Mucosa of stomach (tissue), 1 donor: ENCODE results near the gene PTPRO.

Source experiments
- H3K27me3 ChIP-seq: one replicate; pipeline ENCODE4 v1.7.0; 2013; ENCODE audit warnings: mild to moderate bottlenecking, low read length; ENCODE audit not compliant: control insufficient read depth, insufficient read depth
- H3K36me3 ChIP-seq: one replicate; pipeline ENCODE4 v1.7.0; 2013; ENCODE audit warnings: low read length; ENCODE audit not compliant: control insufficient read depth, insufficient read depth
- H3K4me1 ChIP-seq: one replicate; pipeline ENCODE4 v1.7.0; 2013; ENCODE audit warnings: mild to moderate bottlenecking, low read length; ENCODE audit not compliant: control insufficient read depth, insufficient read depth
- H3K4me3 ChIP-seq: one replicate; pipeline ENCODE4 v1.7.0; 2013; ENCODE audit warnings: low read length
- H3K9ac ChIP-seq: one replicate; pipeline ENCODE4 v1.7.0; 2013; ENCODE audit warnings: mild to moderate bottlenecking, low read length, moderate library complexity
- H3K9me3 ChIP-seq: one replicate; pipeline ENCODE4 v1.7.0; 2013; ENCODE audit warnings: mild to moderate bottlenecking, low read length, moderate library complexity; ENCODE audit not compliant: control insufficient read depth
- donor health status: Pancreatic carcinoma.

PTPRO gene

DNA sequence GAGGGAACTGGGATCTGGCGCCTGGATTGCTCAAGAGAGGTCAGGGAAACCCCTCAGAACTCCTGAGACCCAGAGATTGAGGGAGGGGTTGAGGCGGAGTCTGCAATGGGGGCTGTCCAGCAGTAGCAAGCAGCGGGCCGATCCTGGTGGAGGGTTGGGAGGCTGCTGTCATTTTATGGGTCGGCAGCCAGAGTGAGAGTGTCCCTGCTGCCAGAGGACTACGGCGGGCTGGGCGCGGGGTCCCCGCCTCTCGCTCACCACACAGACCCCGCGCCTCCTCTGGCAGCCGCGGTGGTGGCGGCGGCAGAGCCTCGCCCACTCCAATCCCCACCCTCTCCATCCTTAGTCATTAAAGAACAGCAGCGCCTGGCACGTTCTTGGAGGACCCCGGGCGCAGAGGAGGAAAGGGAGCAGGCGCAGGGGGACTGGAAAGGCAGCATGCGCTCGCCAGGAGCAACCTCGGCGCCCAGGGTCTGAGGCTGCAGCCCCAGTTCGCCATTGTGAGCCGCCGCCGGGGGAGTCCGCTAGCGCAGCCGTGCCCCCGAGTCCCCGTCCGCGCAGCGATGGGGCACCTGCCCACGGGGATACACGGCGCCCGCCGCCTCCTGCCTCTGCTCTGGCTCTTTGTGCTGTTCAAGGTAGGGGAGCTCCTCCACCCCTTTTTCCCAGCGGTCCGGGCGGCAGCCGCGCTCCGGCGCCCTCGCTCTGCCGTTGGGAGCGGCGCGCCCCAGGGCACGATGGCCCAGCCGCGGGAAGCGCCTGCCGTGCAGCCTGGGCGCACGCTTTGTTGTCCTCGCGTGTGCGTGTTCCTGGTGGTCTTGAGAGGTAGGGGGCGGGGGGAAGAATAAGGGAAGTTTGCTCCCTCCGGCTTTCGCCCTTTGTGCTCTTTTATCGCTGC is at the start of gene PTPRO:
Gene PTPRO (plus strand): TSS at position 345 of the 898 bp plus-strand sequence.
- Histone ChIP-seq H3K36me3 (no peaks in the 10 kb centered on the region), H3K9ac (peak within 1 kb of the TSS; percentile 42), H3K27me3 (peaks cover 17% of the 10 kb centered on the region), H3K4me3 (no peak within 1 kb of the TSS), H3K9me3 (no peaks in the 10 kb centered on the region), H3K4me1 (no peaks in the 10 kb centered on the region)

DNA sequence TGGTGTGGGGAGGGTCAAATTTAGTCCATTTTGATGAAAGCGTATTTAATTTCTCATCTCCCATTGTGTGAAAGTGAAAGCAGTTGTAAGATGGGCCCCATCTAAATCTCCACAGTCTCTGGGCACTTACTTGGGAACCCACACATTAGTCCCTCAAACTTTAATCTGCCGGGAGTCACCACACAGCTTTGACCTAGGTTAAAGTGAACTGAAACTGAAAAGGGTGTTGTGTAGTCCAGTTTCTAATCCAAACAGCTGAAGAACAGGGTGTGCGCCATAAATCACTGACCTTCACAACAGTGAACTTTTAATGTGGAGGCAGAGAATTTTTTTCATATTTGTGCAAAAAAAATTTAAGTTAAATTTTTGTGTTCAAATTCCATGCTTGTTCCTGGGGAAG is 48.4 kb upstream of the PTPRO start:
- no peaks in the 10 kb centered on the region for H3K36me3 ChIP-seq
- no peak overlapping the region for H3K4me3 ChIP-seq
- peaks cover 22% of the 10 kb centered on the region for H3K4me1 ChIP-seq
- no peaks in the 10 kb centered on the region for H3K27me3 ChIP-seq
- H3K9ac ChIP-seq, result no peak overlapping the region
- no peaks in the 10 kb centered on the region for H3K9me3 ChIP-seq

DNA sequence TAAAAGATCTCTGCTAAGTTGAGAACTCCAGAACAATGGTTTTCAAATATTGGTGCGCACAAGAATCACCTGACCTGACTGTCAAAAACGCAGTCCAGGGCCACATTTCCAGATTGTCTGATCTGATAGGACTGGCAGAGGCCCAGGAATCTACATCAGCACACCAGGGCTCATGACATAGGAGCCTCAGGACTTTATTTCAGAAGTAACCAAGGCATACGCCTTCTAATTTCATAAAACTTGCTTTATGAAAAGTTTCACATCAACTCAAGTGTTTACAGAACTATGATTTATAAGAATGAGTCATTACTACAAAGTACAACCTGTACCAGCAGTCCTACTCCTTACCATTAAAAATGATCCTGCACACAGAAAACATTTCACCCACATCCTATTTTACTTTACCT is 47.7 kb upstream of the PTPRO start:
- peaks cover 29% of the 10 kb centered on the region for H3K4me1 ChIP-seq
- no peak overlapping the region for H3K9ac ChIP-seq
- H3K4me3 ChIP-seq, result no peak overlapping the region
- H3K27me3 ChIP-seq, result no peaks in the 10 kb centered on the region
- no peaks in the 10 kb centered on the region for H3K9me3 ChIP-seq
- no peaks in the 10 kb centered on the region for H3K36me3 ChIP-seq

DNA sequence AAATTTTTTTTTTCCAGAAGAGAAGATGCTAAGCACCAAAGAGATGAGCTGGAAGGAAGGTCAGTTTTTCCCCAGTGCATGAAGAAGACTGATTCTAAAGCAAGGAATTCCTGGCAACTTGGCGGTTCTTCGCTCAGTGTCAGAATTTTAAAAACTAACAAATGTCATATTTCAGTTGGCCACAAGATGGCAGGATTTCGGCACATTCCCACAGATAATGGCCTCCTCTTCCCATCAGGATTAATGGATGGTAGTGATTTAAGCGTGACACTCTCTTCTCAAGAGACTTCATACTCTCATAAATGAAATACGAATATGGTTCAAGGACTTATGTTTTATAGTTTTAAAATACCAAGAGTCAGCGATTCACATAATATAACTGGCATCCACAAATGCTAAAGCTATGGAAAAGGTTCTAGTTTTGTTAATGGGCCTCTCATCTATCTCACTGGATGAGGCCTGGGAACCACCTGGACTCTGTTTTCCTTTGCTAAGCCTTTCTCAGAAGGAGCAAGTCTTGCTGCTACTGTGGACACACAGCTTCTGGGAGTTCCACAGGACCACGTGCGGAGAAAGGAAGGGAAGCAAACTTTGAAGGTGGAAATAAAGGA is 46.1 kb upstream of the PTPRO start:
- no peaks in the 10 kb centered on the region for H3K9me3 ChIP-seq
- peaks cover 34% of the 10 kb centered on the region for H3K4me1 ChIP-seq
- no peak overlapping the region for H3K4me3 ChIP-seq
- no peaks in the 10 kb centered on the region for H3K27me3 ChIP-seq
- H3K9ac ChIP-seq, result no peak overlapping the region
- no peaks in the 10 kb centered on the region for H3K36me3 ChIP-seq

DNA sequence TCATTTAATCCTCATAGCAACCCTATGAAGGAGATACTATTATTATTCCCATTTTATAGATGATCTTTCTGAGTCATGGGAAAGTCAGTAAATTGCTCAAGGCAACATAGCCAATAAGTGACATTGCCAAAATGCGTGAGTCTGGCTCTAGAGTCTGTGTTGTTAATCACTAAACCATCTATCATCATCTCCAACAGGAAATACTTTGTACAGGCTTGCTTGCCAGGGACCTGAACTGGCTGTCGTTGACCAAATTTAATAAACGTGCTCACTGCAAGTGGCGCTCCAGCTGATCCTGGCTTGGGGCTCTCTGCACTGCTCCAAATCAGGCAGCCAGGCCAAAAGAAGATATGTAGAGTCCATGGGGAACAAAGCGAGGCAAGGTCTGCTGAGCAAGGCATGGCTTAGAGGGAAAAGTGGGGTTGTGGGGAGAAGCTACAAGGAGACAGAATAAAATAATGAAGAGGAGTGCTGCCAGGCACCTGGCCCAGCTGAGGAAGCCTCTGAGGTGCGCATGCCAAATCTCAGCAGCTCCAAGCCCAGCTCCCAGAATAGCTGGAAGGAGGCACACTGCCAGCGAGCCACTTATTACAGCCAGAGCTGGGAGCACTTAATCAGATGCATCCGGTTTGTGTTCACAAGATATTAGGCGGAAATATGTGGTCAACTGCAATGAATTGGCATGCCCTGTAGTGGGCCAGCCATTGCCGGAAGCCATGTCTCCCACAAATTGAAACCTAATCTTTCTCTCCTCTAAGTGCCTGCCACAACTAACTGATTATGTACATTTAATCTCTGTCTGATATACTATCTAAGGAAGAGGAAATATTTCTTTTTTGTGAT is 43.3 kb upstream of the PTPRO start:
- Histone ChIP-seq H3K4me3 (no peak overlapping the region), H3K36me3 (no peaks in the 10 kb centered on the region), H3K4me1 (peaks cover 28% of the 10 kb centered on the region), H3K9ac (no peak overlapping the region), H3K9me3 (no peaks in the 10 kb centered on the region), H3K27me3 (no peaks in the 10 kb centered on the region)

DNA sequence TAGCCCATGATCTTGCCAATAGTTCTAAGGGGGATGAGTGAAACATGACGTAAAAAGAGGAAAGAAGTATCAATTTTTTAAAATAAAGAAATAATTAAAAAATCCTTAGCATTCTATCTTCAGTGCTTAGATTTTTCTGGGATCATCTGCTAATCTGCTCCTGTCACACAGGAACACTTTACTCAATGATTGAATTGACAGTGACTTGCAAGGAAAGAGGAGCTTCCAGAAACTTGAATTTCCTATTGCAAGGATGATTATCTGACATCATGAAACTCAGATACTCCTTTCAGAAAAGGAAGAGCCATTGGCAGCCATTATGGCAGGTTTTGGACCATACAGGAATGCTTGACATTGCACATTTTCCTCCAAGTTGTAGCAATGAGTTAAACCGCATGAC is 41.4 kb upstream of the PTPRO start:
- Histone ChIP-seq H3K4me1 (peaks cover 15% of the 10 kb centered on the region), H3K9me3 (no peaks in the 10 kb centered on the region), H3K36me3 (no peaks in the 10 kb centered on the region), H3K27me3 (no peaks in the 10 kb centered on the region), H3K9ac (no peak overlapping the region), H3K4me3 (no peak overlapping the region)

DNA sequence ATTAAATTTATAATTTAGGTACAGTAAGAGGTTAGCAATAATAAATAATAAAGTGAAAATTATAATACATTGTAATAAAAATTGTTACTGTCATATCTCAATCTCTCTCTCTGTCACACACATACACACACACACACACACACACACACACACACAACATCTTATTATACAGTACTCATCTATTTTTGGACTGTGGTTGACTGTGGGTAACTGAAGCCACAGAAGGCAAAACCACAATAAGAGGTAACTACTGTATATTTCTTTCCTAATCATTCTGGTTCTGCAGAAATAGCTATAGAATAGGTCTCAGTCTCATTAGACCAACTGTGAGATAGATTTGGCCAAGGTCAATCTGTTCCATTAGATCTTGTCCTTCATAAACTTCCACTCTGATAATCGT is 33.1 kb upstream of the PTPRO start:
- H3K4me3 ChIP-seq, result no peak overlapping the region
- no peaks in the 10 kb centered on the region for H3K27me3 ChIP-seq
- no peaks in the 10 kb centered on the region for H3K9me3 ChIP-seq
- H3K4me1 ChIP-seq, result no peaks in the 10 kb centered on the region
- no peaks in the 10 kb centered on the region for H3K36me3 ChIP-seq
- no peak overlapping the region for H3K9ac ChIP-seq

DNA sequence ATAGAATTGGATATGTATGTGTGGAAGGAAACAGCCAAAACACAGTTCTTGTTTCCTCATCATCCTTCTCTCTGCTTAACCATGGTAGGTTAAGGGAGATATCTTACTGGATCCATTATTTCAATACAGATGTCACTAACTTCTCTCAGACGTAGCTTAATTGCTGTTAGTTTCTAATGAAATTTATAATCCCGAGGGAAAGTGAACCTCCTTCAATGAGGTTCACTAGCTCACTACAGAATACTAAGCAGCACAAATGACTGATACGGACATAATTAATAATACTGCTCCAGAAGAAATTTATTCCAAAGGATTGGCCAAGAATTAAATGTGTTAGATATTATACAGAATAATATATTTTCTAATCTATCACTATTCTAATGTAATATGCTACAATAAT is 28.6 kb upstream of the PTPRO start:
- Histone ChIP-seq H3K36me3 (no peaks in the 10 kb centered on the region), H3K9me3 (no peaks in the 10 kb centered on the region), H3K9ac (no peak overlapping the region), H3K27me3 (no peaks in the 10 kb centered on the region), H3K4me3 (no peak overlapping the region), H3K4me1 (no peaks in the 10 kb centered on the region)

DNA sequence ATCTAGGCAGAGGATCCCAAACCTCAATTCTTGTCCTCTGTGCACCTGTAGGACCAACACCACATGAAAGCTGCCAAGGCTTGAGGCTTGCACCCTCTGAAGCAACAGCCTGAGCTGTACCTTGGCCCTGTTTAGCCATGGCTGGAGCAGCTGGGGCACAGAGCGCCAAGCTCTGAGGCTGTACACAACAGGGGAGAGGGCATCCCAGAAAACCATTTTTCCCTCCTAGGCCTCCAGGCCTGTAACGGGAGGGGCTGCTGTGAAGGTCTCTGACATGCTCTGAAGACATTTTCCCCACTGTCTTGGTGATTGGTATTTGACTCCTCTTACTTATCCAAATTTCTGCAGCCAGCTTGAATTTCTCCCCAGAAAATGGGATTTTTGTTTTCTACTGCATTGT is 22.4 kb upstream of the PTPRO start:
- no peaks in the 10 kb centered on the region for H3K4me1 ChIP-seq

DNA sequence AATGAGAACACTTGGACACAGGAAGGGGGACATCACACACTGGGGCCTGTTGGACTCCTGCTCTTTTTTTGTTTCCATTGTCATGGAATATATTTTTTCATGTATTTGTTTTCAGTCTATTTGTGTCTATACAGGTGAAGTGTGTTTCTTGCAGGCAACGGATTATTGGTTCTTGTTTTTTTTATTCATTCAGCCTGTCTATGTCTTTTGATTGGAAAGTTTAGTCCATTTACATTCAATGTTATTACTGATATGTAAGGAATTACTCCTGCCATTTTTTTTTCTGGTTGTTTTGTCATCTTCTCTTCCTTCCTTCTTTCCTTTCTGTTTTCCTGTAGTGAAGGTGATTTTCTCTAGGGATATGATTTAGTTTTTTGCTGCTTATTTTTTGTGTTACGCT is 18.0 kb upstream of the PTPRO start:
- Histone ChIP-seq H3K9me3 (no peaks in the 10 kb centered on the region), H3K4me3 (no peak overlapping the region), H3K9ac (no peak overlapping the region), H3K36me3 (no peaks in the 10 kb centered on the region), H3K27me3 (no peaks in the 10 kb centered on the region), H3K4me1 (no peaks in the 10 kb centered on the region)

More for the DNA sequence above, 22.4 kb upstream of the PTPRO start:
- Histone ChIP-seq H3K4me3 (no peak overlapping the region), H3K27me3 (no peaks in the 10 kb centered on the region), H3K9me3 (no peaks in the 10 kb centered on the region), H3K36me3 (no peaks in the 10 kb centered on the region), H3K9ac (no peak overlapping the region)

DNA sequence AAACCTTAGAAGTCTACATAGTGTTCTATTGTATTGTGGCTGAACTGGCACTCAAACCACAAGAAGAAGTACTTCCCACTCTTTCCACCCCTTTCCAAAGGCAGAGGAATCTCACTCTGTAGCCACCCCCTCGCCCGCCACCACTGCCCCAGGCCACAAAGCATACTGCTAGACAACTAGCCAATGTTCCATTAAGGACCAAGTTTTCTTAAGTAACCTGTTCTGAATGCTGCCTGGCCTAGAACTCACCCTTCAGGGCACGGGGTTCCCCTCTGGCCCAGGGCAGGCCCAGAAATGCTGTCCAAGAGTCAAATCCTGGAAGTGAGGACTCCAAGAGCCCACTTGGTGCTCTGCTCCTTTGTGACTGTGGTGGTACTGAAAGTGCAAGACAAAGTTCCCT is 15.7 kb upstream of the PTPRO start:
- Histone ChIP-seq H3K9ac (no peak overlapping the region), H3K27me3 (no peaks in the 10 kb centered on the region), H3K9me3 (no peaks in the 10 kb centered on the region), H3K4me1 (no peaks in the 10 kb centered on the region), H3K36me3 (no peaks in the 10 kb centered on the region), H3K4me3 (no peak overlapping the region)

DNA sequence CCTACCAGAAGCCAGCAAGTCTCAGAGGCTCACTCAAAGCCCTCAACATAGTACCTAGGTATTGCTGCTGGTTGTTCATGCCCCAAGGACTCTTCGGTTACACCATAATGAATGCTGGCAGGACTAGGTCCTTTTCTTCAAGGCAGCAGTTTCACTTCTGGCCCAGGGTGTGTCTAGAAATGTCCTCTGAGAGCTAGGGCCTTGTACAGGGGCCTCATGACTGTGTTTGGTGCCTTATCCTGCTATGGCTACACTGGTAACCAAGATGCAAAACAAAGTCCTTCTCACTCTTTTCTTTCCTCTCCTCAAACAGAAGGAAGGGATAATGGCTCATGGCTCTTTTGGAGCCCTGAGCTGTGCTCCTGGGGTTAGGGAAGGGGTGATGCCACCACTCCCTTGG is 15.2 kb upstream of the PTPRO start:
- Histone ChIP-seq H3K4me1 (no peaks in the 10 kb centered on the region), H3K4me3 (no peak overlapping the region), H3K9me3 (no peaks in the 10 kb centered on the region), H3K9ac (no peak overlapping the region), H3K27me3 (no peaks in the 10 kb centered on the region), H3K36me3 (no peaks in the 10 kb centered on the region)
